ENCODE measurements around the gene ARHGEF6. TPM values are rescaled to one million over a fixed set of nuclear protein-coding genes. Genes with fewer than 3 reads are reported as not detected.

Gene ARHGEF6
- polyA plus RNA-seq, 1 experiment, result 3.0 TPM

DNA sequence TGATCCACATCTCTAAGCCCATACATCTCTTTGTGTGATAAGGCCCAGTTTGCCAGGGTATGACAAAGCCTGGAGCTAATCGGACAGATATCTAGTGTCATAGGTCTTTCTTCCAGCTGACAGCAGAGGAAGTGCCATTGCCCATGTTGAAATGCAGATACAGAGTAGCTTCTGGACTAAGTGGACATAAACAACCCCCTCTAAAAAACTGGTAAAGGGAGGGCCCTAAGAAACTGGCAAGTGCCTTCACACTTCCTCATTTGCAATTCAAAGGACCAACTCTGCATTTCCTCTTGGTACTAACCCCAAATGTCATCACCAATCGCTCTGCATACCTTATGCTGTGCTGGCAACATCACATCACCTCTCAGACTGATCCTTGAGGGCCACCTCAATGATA, 20.8 kb downstream of the ARHGEF6 start:
- Histone ChIP-seq H3K27me3 (ENCODE audit: control insufficient read depth, insufficient read depth, low read length) (no peaks in the 10 kb centered on the region; the same call in 1 of the 2 replicates), H3K36me3 (ENCODE audit: control insufficient read depth, insufficient read depth, low read length) (no peaks in the 10 kb centered on the region), H3K4me3 (ENCODE audit: low read depth, low read length) (no peak overlapping the region)
- TF ChIP-seq, protein P1, sequence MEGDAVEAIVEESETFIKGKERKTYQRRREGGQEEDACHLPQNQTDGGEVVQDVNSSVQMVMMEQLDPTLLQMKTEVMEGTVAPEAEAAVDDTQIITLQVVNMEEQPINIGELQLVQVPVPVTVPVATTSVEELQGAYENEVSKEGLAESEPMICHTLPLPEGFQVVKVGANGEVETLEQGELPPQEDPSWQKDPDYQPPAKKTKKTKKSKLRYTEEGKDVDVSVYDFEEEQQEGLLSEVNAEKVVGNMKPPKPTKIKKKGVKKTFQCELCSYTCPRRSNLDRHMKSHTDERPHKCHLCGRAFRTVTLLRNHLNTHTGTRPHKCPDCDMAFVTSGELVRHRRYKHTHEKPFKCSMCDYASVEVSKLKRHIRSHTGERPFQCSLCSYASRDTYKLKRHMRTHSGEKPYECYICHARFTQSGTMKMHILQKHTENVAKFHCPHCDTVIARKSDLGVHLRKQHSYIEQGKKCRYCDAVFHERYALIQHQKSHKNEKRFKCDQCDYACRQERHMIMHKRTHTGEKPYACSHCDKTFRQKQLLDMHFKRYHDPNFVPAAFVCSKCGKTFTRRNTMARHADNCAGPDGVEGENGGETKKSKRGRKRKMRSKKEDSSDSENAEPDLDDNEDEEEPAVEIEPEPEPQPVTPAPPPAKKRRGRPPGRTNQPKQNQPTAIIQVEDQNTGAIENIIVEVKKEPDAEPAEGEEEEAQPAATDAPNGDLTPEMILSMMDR (IDR thresholded peaks at IDR 0.05; ENCODE audit: insufficient read depth, low read depth, low read length), result no peak
- ChIA-PET POLR2A (no interaction called here), CTCF (no interaction called here)
- no peak for DNase-seq (ENCODE audit: low read depth)

DNA sequence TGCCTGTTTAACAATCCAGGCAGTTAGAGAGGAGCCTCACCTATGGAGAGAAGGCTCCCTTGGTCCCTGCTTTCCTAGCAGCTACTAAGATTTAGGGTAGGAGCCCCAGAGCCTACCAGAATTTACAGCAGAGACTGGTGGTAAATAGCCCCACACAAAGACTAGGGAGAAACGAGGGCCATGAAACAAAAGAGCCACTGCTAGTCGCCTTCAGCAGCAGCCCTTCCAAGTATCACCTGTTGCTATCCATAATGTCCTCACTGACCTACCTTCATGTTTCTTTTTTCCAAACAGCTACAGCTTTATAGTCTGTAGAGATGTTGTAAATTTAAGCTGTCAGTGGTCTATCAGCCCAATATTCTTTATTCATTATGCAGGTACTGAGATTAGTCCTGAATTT, 25.3 kb downstream of the ARHGEF6 start:
- H3K4me3 ChIP-seq (ENCODE audit: low read depth, low read length), result no peak overlapping the region
- no peaks in the 10 kb centered on the region for H3K36me3 ChIP-seq (ENCODE audit: control insufficient read depth, insufficient read depth, low read length)
- POLR2A ChIA-PET, result no interaction called here
- H3K27me3 ChIP-seq (ENCODE audit: control insufficient read depth, insufficient read depth, low read length), result no peaks in the 10 kb centered on the region; the same call in 1 of the 2 replicates
- TF ChIP-seq, protein P1 (IDR thresholded peaks at IDR 0.05; ENCODE audit: insufficient read depth, low read depth, low read length), result no peak
- DNase-seq (ENCODE audit: low read depth), result no peak
- CTCF ChIA-PET, result no interaction called here

DNA sequence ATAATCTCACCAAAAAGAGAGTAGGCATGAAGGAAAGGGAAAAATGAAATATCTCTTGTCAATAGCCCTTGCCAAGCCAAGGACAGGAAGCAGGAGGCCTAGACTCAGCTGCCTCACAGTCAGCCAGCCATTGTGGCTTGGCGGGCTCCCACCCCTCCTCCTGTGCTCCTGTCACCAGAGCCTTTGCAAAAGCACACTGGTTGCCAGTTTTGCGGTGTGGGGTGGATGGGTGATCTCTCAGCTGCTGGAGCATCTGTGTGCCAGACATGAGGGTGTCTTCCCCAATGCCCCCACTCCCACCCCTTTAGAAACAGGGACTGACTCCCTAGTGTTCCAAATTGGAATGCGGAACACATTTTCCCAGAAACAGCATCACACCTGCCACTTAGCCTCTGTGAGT, 26.1 kb downstream of the ARHGEF6 start:
- H3K36me3 ChIP-seq (ENCODE audit: control insufficient read depth, insufficient read depth, low read length), result no peaks in the 10 kb centered on the region
- ChIA-PET CTCF (no interaction called here), POLR2A (no interaction called here)
- H3K4me3 ChIP-seq (ENCODE audit: low read depth, low read length), result no peak overlapping the region
- no peaks in the 10 kb centered on the region for H3K27me3 ChIP-seq (ENCODE audit: control insufficient read depth, insufficient read depth, low read length)
- TF ChIP-seq, protein P1 (IDR thresholded peaks at IDR 0.05; ENCODE audit: insufficient read depth, low read depth, low read length), result no peak
- no peak for DNase-seq (ENCODE audit: low read depth)

DNA sequence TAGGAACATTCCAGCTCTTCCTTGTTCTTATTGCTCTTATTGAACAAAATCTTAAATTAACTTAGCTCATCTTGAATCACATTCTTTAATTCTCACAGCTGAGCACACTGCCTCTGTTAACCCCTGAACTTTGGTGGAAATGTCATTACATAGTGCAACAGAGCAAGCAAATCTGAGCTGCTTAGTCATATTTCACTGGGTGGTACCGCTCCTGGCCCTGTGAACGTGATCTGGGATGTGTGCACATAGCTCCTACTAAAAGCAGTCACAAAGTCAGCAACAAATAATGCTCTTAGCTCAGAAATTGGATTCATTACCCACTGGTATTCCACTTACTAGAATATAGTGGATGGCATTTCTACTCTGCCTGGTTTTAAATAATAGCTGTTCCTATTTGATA, 27.9 kb downstream of the ARHGEF6 start:
- DNase-seq (ENCODE audit: low read depth), result no peak
- Histone ChIP-seq H3K27me3 (ENCODE audit: control insufficient read depth, insufficient read depth, low read length) (no peaks in the 10 kb centered on the region), H3K36me3 (ENCODE audit: control insufficient read depth, insufficient read depth, low read length) (no peaks in the 10 kb centered on the region), H3K4me3 (ENCODE audit: low read depth, low read length) (no peak overlapping the region)
- POLR2A ChIA-PET, result interaction anchor here (0.6 kb wide), 1 partner anchor 14 kb away, joined by 3 read pairs; no protein-coding TSS in a partner anchor
- TF ChIP-seq, protein P1 (IDR thresholded peaks at IDR 0.05; ENCODE audit: insufficient read depth, low read depth, low read length), result no peak
- CTCF ChIA-PET, result no interaction called here

DNA sequence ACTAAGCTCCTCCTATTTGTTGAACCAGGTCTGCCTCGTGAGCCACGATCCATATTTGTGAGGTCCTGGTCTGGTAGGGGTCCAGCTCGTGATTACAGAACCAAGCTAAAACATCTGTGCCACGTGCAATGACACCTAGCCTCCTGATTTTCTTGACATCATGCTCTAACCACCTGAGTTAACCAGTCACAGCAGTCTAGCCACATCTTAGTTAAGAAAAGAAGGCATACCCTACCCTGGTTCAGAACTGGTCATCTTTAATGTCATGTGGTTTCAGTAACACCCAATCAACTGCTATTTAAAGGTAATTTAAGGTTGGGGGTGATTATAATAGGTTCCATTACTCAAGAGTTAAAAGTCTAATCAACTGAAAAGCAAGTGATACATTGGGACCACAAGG, 28.4 kb downstream of the ARHGEF6 start:
- Histone ChIP-seq H3K27me3 (ENCODE audit: control insufficient read depth, insufficient read depth, low read length) (no peaks in the 10 kb centered on the region), H3K36me3 (ENCODE audit: control insufficient read depth, insufficient read depth, low read length) (no peaks in the 10 kb centered on the region), H3K4me3 (ENCODE audit: low read depth, low read length) (no peak overlapping the region)
- no peak for DNase-seq (ENCODE audit: low read depth)
- CTCF ChIA-PET, result no interaction called here
- POLR2A ChIA-PET, result no interaction called here
- TF ChIP-seq, protein P1 (IDR thresholded peaks at IDR 0.05; ENCODE audit: insufficient read depth, low read depth, low read length), result no peak

Measured in BJ (cell line).